ENCODE results near the gene PSMD13.
"Not testable (repeated sequence)": the region's sequence is repeated elsewhere in the genome, so short reads cannot be mapped to it uniquely, and the experiment has no call there.

The PSMD13 gene

DNA sequence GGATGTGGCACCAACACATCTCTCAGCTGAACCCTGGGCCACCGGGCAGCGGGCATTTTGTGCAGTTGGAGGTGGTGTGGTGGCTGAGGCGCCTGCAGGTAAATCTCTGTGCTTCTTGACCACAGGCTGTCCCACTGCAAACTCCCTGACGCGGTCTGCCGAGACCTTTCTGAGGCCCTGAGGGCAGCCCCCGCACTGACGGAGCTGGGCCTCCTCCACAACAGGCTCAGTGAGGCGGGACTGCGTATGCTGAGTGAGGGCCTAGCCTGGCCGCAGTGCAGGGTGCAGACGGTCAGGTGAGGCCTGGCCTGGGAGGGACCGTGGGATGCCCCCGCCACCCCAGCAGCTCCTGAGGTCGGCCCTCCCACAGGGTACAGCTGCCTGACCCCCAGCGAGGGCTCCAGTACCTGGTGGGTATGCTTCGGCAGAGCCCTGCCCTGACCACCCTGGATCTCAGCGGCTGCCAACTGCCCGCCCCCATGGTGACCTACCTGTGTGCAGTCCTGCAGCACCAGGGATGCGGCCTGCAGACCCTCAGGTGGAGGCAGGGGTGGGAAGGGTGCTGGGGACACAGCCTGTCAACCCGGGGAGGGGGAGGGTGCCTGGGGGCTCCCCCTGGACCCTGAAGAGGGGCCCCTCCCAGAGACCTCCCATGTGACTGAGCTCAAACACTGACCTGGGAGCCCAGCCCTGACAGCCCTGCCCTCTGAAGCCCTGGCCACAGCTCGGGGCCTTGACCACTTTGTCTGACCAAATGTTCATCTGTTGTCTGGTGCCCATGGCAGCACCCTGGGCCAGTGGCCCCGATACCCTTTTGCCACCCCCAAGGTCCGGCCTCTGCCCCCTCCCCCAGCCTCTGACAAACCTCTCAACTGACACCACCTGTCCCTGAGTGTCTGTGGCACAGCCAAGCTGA is 47.6 kb downstream of the PSMD13 start:
- ATAC-seq: no peak
- no peak for TF ChIP-seq ESRRG (CRISPR knock-in tag; IDR thresholded peaks at IDR 0.05)

DNA sequence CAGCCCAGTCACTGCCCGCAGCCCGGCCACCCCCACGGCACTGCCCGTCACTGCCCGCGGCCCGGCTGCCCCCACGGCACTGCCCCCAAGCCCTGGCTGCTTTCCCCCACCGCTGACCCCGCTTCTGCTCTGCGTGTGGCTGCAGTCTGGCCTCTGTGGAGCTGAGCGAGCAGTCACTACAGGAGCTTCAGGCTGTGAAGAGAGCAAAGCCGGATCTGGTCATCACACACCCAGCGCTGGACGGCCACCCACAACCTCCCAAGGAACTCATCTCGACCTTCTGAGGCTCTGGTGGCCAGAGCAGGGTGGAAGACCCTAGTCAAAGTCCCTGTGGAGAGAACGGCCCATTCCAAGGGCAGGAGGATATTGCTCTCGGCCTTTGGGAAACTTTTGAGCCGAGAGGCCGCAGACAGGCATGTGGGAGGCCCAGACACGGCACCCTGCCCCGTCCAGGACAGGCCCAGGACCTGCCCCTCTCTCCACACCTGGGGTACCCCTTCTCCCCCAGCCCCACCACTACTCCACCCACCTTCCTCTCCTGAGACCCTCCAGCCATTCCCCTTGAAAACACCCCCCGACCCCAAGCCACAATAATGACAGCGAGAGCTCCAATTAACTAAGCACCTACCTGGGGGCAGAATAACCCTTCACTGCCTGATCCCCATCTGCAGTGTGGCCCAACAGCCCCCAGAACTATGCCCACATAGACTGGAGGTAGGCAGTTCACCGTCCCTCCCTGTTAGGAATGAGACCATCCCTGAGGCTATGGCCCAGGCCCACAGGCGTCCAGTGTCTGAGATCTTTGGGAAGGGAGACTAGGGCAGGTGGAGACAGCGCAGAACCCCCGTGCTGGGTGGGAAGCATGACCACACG is 48.5 kb downstream of the PSMD13 start:
- TF ChIP-seq GLIS3 (CRISPR knock-in tag; IDR thresholded peaks at IDR 0.05) (no peak), ARNTL (CRISPR knock-in tag; IDR thresholded peaks at IDR 0.05; ENCODE audit: borderline replicate concordance, low read depth) (no peak), ISL1 (CRISPR knock-in tag; IDR thresholded peaks at IDR 0.05) (no peak), RARB (CRISPR knock-in tag; IDR thresholded peaks at IDR 0.05) (no peak), ZNF8 (CRISPR knock-in tag; IDR thresholded peaks at IDR 0.05) (no peak), ZNF70 (CRISPR knock-in tag; IDR thresholded peaks at IDR 0.05) (no peak), TCF4 (CRISPR knock-in tag; IDR thresholded peaks at IDR 0.05; ENCODE audit: borderline replicate concordance) (no peak), ESRRG (CRISPR knock-in tag; IDR thresholded peaks at IDR 0.05) (no peak), ZC3H10 (CRISPR knock-in tag; IDR thresholded peaks at IDR 0.05) (no peak), BACH2 (CRISPR knock-in tag; IDR thresholded peaks at IDR 0.05; ENCODE audit: borderline replicate concordance) (no peak), ZNF565 (CRISPR knock-in tag; conservative IDR thresholded peaks at IDR 0.05; ENCODE audit: low read depth) (no peak), TOX (CRISPR knock-in tag; IDR thresholded peaks at IDR 0.05; ENCODE audit: borderline replicate concordance) (no peak), OSR1 (CRISPR knock-in tag; IDR thresholded peaks at IDR 0.05) (no peak), SNAI2 (CRISPR knock-in tag; IDR thresholded peaks at IDR 0.05) (no peak), ZFP30 (CRISPR knock-in tag; IDR thresholded peaks at IDR 0.05) (no peak)
- TF ChIP-seq, protein P1, sequence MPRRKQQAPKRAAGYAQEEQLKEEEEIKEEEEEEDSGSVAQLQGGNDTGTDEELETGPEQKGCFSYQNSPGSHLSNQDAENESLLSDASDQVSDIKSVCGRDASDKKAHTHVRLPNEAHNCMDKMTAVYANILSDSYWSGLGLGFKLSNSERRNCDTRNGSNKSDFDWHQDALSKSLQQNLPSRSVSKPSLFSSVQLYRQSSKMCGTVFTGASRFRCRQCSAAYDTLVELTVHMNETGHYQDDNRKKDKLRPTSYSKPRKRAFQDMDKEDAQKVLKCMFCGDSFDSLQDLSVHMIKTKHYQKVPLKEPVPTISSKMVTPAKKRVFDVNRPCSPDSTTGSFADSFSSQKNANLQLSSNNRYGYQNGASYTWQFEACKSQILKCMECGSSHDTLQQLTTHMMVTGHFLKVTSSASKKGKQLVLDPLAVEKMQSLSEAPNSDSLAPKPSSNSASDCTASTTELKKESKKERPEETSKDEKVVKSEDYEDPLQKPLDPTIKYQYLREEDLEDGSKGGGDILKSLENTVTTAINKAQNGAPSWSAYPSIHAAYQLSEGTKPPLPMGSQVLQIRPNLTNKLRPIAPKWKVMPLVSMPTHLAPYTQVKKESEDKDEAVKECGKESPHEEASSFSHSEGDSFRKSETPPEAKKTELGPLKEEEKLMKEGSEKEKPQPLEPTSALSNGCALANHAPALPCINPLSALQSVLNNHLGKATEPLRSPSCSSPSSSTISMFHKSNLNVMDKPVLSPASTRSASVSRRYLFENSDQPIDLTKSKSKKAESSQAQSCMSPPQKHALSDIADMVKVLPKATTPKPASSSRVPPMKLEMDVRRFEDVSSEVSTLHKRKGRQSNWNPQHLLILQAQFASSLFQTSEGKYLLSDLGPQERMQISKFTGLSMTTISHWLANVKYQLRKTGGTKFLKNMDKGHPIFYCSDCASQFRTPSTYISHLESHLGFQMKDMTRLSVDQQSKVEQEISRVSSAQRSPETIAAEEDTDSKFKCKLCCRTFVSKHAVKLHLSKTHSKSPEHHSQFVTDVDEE (CRISPR knock-in tag; IDR thresholded peaks at IDR 0.05): no peak
- TF ChIP-seq, protein P2, sequence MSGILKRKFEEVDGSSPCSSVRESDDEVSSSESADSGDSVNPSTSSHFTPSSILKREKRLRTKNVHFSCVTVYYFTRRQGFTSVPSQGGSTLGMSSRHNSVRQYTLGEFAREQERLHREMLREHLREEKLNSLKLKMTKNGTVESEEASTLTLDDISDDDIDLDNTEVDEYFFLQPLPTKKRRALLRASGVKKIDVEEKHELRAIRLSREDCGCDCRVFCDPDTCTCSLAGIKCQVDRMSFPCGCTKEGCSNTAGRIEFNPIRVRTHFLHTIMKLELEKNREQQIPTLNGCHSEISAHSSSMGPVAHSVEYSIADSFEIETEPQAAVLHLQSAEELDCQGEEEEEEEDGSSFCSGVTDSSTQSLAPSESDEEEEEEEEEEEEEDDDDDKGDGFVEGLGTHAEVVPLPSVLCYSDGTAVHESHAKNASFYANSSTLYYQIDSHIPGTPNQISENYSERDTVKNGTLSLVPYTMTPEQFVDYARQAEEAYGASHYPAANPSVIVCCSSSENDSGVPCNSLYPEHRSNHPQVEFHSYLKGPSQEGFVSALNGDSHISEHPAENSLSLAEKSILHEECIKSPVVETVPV (CRISPR knock-in tag; IDR thresholded peaks at IDR 0.05): no peak
- TF ChIP-seq, protein P3, sequence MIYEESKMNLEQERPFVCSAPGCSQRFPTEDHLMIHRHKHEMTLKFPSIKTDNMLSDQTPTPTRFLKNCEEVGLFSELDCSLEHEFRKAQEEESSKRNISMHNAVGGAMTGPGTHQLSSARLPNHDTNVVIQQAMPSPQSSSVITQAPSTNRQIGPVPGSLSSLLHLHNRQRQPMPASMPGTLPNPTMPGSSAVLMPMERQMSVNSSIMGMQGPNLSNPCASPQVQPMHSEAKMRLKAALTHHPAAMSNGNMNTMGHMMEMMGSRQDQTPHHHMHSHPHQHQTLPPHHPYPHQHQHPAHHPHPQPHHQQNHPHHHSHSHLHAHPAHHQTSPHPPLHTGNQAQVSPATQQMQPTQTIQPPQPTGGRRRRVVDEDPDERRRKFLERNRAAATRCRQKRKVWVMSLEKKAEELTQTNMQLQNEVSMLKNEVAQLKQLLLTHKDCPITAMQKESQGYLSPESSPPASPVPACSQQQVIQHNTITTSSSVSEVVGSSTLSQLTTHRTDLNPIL (CRISPR knock-in tag; IDR thresholded peaks at IDR 0.05; ENCODE audit: low read depth): no peak
- TF ChIP-seq, protein P4, sequence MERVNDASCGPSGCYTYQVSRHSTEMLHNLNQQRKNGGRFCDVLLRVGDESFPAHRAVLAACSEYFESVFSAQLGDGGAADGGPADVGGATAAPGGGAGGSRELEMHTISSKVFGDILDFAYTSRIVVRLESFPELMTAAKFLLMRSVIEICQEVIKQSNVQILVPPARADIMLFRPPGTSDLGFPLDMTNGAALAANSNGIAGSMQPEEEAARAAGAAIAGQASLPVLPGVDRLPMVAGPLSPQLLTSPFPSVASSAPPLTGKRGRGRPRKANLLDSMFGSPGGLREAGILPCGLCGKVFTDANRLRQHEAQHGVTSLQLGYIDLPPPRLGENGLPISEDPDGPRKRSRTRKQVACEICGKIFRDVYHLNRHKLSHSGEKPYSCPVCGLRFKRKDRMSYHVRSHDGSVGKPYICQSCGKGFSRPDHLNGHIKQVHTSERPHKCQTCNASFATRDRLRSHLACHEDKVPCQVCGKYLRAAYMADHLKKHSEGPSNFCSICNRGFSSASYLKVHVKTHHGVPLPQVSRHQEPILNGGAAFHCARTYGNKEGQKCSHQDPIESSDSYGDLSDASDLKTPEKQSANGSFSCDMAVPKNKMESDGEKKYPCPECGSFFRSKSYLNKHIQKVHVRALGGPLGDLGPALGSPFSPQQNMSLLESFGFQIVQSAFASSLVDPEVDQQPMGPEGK (CRISPR knock-in tag; IDR thresholded peaks at IDR 0.05; ENCODE audit: borderline replicate concordance): no peak
- ATAC-seq: no peak

DNA sequence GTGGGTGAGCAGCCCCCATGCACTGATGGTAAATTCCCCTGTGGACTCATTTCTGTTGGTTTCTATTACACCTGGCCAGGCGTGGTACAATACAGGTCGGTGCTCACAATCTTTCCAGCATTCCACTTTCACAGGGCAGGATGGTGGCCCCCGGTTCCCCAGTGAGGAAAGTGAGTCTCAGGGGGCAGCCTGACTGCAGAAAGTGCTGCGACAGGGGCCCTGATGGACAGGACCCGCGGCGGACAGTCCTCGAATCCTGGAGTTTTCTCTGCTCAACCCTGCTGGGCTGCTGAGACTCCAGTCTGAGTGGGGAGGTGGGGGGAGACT is 49.1 kb downstream of the PSMD13 start:
- no peak for ATAC-seq
- TF ChIP-seq ESRRG (CRISPR knock-in tag; IDR thresholded peaks at IDR 0.05): no peak
- TF ChIP-seq, protein P4 (CRISPR knock-in tag; IDR thresholded peaks at IDR 0.05; ENCODE audit: borderline replicate concordance): no peak
- TF ChIP-seq PPARA (CRISPR knock-in tag; IDR thresholded peaks at IDR 0.05; ENCODE audit: borderline replicate concordance): no peak

DNA sequence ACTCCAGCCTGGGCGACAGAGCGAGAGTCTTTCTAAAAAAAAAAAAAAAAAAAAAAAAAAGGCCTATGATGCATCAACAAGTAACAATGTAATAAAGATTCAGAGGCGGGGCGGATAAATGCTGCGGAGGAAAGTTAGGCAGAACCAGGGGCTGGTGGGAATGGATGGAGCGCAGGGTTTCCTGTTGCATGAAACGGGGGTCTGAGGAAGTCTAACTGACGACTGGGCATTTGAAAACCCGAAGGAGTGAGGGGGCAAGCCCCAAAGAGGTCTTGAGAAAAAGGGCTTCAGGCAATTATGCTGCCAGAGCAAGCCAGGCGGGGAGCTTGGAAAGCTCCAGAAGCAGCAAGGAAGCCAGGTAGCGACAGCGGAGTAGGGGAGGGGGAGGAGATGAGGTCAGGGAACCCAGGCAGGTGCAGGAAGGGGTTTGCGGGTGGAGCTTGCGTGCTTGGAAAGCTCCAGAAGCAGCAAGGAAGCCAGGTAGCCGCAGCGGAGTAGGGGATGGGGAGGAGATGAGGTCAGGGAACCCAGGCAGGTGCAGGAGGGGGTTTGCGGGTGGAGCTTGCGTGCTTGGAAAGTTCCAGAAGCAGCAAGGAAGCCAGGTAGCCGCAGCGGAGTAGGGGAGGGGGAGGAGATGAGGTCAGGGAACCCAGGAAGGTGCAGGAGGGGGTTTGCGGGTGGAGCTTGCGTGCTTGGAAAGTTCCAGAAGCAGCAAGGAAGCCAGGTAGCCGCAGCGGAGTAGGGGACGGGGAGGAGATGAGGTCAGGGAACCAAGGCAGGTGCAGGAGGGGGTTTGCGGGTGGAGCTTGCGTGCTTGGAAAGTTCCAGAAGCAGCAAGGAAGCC is 50.4 kb downstream of the PSMD13 start:
- not testable (repeated sequence) for ATAC-seq

Data from SK-N-SH treated with all-trans-retinoic acid at 6 μM for 48 hours (cell line).